ENCODE measurements around the gene BRINP3. TPM values are rescaled to one million over a fixed set of nuclear protein-coding genes. Genes with fewer than 3 reads are reported as not detected.

The BRINP3 gene
- total RNA-seq, 1 experiment from 2014 or later = not detected

DNA sequence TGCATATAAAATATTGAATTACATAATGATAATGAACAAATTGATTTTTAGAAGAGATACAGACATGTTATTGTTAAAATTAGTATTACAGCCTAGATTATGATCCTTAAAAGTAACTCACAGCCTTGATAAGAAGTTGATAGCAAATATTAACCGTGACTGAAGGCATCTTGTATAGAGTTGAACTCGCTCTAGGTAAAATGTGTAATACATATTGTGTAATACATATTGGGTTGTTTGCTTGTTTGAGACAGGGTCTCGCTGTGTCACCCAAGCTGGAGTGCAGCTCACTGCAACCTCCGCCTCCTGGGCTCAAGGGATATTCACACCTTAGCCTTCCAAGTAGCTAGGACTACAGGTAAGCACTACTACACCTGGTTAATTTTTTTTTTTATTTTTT is 269.9 kb downstream of the BRINP3 start:
- intact Hi-C loops (cut with micrococcal nuclease; ENCODE audit: unreplicated experiment) = no loop called here
- no peak overlapping the region for H3K27ac ChIP-seq (ENCODE audit: low read depth, low read length, poor library complexity, severe bottlenecking)
- POLR2A ChIA-PET (ENCODE audit: low non-redundant PET) = no interaction called here
- no peaks in the 10 kb centered on the region for H3K4me1 ChIP-seq (ENCODE audit: insufficient read depth, low read length, poor library complexity, severe bottlenecking)
- DNase-seq (ENCODE audit: low spot score) = no peak
- TF ChIP-seq EZH2 (IDR thresholded peaks at IDR 0.05; ENCODE audit: borderline replicate concordance, low read depth, low read length, poor library complexity, severe bottlenecking) = no peak
- TF ChIP-seq, protein P1, sequence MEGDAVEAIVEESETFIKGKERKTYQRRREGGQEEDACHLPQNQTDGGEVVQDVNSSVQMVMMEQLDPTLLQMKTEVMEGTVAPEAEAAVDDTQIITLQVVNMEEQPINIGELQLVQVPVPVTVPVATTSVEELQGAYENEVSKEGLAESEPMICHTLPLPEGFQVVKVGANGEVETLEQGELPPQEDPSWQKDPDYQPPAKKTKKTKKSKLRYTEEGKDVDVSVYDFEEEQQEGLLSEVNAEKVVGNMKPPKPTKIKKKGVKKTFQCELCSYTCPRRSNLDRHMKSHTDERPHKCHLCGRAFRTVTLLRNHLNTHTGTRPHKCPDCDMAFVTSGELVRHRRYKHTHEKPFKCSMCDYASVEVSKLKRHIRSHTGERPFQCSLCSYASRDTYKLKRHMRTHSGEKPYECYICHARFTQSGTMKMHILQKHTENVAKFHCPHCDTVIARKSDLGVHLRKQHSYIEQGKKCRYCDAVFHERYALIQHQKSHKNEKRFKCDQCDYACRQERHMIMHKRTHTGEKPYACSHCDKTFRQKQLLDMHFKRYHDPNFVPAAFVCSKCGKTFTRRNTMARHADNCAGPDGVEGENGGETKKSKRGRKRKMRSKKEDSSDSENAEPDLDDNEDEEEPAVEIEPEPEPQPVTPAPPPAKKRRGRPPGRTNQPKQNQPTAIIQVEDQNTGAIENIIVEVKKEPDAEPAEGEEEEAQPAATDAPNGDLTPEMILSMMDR (conservative IDR thresholded peaks at IDR 0.05; ENCODE audit: low read depth, low read length) = no peak
- no peaks in the 10 kb centered on the region for H3K36me3 ChIP-seq (ENCODE audit: insufficient read depth, low read length, poor library complexity, severe bottlenecking)
- no peaks in the 10 kb centered on the region for H3K27me3 ChIP-seq (replicated peaks; ENCODE audit: insufficient read depth, low read depth, low read length, poor library complexity)
- H3K9me3 ChIP-seq (ENCODE audit: low read depth, low read length, poor library complexity, severe bottlenecking) = no peaks in the 10 kb centered on the region
- no peak overlapping the region for H3K4me3 ChIP-seq (ENCODE audit: low read depth, low read length, poor library complexity, severe bottlenecking)
- no TSS peak for BruUV-seq (replicated peaks)
- CTCF ChIA-PET = no interaction called here

DNA sequence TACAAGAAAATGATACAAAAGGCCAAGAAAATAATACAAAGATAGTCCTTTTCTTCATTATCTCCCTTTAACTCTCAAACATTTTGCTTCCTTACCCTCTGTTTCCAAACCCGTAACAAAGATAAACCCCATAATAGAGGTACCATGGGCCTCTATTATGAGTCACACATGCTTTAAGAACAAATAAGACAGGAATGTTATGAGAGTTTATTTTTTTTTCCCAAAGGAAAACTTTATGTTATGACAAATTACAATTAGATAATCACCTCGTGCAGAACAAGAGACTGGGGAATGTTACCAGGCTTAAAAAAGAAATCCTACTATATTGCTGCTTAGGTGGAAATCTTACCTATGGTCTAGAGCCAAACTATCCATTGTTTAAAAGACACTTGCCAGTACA is 272.0 kb downstream of the BRINP3 start:
- no peaks in the 10 kb centered on the region for H3K4me1 ChIP-seq (ENCODE audit: insufficient read depth, low read length, poor library complexity, severe bottlenecking)
- TF ChIP-seq, protein P1 (conservative IDR thresholded peaks at IDR 0.05; ENCODE audit: low read depth, low read length) = no peak
- no peak for TF ChIP-seq EZH2 (IDR thresholded peaks at IDR 0.05; ENCODE audit: borderline replicate concordance, low read depth, low read length, poor library complexity, severe bottlenecking)
- ChIA-PET CTCF (no interaction called here), POLR2A (ENCODE audit: low non-redundant PET) (no interaction called here)
- BruUV-seq (replicated peaks) = no TSS peak
- no peak for DNase-seq (ENCODE audit: low spot score)
- H3K36me3 ChIP-seq (ENCODE audit: insufficient read depth, low read length, poor library complexity, severe bottlenecking) = no peaks in the 10 kb centered on the region
- no peak overlapping the region for H3K4me3 ChIP-seq (ENCODE audit: low read depth, low read length, poor library complexity, severe bottlenecking)
- intact Hi-C loops (cut with micrococcal nuclease; ENCODE audit: unreplicated experiment) = no loop called here
- H3K9me3 ChIP-seq (ENCODE audit: low read depth, low read length, poor library complexity, severe bottlenecking) = no peaks in the 10 kb centered on the region
- H3K27me3 ChIP-seq (replicated peaks; ENCODE audit: insufficient read depth, low read depth, low read length, poor library complexity) = no peaks in the 10 kb centered on the region
- no peak overlapping the region for H3K27ac ChIP-seq (ENCODE audit: low read depth, low read length, poor library complexity, severe bottlenecking)

DNA sequence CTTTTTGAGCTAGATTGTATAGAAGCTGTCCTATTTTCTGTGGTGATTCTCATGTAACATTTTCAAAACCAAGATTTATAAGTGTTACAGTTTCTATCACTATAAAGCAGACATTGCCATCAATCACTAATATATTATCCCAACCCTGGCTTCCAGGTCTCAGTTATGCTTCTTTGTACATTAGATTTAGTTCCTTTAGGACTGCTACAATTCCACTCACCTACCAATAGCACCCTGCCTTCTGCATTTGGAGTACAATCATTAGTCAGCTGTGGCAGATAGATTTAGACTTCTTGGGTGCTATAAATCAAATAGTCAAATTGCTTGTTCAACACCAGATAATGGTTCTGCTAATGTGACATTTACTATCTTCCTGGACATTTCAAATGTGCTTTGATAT is 281.6 kb downstream of the BRINP3 start:
- CTCF ChIA-PET = no interaction called here

More for the DNA sequence above, 281.6 kb downstream of the BRINP3 start:
- intact Hi-C loops (cut with micrococcal nuclease; ENCODE audit: unreplicated experiment) = no loop called here
- H3K4me3 ChIP-seq (ENCODE audit: low read depth, low read length, poor library complexity, severe bottlenecking) = no peak overlapping the region
- BruUV-seq (replicated peaks) = no TSS peak
- H3K36me3 ChIP-seq (ENCODE audit: insufficient read depth, low read length, poor library complexity, severe bottlenecking) = no peaks in the 10 kb centered on the region
- H3K4me1 ChIP-seq (ENCODE audit: insufficient read depth, low read length, poor library complexity, severe bottlenecking) = no peaks in the 10 kb centered on the region
- no peaks in the 10 kb centered on the region for H3K27me3 ChIP-seq (replicated peaks; ENCODE audit: insufficient read depth, low read depth, low read length, poor library complexity)
- no peak for DNase-seq (ENCODE audit: low spot score)
- TF ChIP-seq, protein P1 (conservative IDR thresholded peaks at IDR 0.05; ENCODE audit: low read depth, low read length) = no peak
- no peak for TF ChIP-seq EZH2 (IDR thresholded peaks at IDR 0.05; ENCODE audit: borderline replicate concordance, low read depth, low read length, poor library complexity, severe bottlenecking)
- POLR2A ChIA-PET (ENCODE audit: low non-redundant PET) = no interaction called here
- H3K9me3 ChIP-seq (ENCODE audit: low read depth, low read length, poor library complexity, severe bottlenecking) = no peaks in the 10 kb centered on the region
- H3K27ac ChIP-seq (ENCODE audit: low read depth, low read length, poor library complexity, severe bottlenecking) = no peak overlapping the region
